Urinary bladder (tissue), 4 donors: ENCODE results near the gene BABAM1. TPM values are rescaled to one million over a fixed set of nuclear protein-coding genes. Genes with fewer than 3 reads are reported as not detected.

ENCODE experiments used
- DNase-seq: peaks from one replicate; pipeline ENCODE4 v3.0.0-alpha.2; 2015; ENCODE audit errors: extremely low spot score
- H3K27ac ChIP-seq: one replicate; pipeline ENCODE4 v1.5.1; 2013; ENCODE audit warnings: low read depth, mild to moderate bottlenecking, moderate library complexity
- H3K36me3 ChIP-seq: one replicate; pipeline ENCODE4 v1.6.1; 2013; ENCODE audit warnings: mild to moderate bottlenecking, moderate library complexity; ENCODE audit not compliant: insufficient read depth
- H3K4me1 ChIP-seq: one replicate; pipeline ENCODE4 v1.6.1; 2013; ENCODE audit warnings: mild to moderate bottlenecking, moderate library complexity; ENCODE audit not compliant: insufficient read depth
- H3K4me3 ChIP-seq: one replicate; pipeline ENCODE4 v1.5.1; 2013; ENCODE audit warnings: low read depth, low read length
- WGBS: extraction: QIAGEN DNeasy Blood & Tissue Kit; methylation state at CpG from one replicate; pipeline ENCODE4 v1.1.7; 2013; 5-methylcytosine and 5-hydroxymethylcytosine counted together
- polyA plus RNA-seq: library from polyadenylated mRNA; stranded (reverse); fragments of 200-250 nt; gene quantifications from one replicate; pipeline ENCODE4 v1.2.3, GENCODE V29; 2013
- total RNA-seq: library from RNA; depleted of rRNA; stranded (reverse); fragments of >200 nt; gene quantifications from one replicate; pipeline ENCODE4 v1.2.3, GENCODE V29; 2014
- donor health status: healthy with polysubstance abuse.
- donor health status: healthy.

The BABAM1 gene
- total and polyA plus RNA-seq, 2 donors = 46.2 to 78.2 TPM

DNA sequence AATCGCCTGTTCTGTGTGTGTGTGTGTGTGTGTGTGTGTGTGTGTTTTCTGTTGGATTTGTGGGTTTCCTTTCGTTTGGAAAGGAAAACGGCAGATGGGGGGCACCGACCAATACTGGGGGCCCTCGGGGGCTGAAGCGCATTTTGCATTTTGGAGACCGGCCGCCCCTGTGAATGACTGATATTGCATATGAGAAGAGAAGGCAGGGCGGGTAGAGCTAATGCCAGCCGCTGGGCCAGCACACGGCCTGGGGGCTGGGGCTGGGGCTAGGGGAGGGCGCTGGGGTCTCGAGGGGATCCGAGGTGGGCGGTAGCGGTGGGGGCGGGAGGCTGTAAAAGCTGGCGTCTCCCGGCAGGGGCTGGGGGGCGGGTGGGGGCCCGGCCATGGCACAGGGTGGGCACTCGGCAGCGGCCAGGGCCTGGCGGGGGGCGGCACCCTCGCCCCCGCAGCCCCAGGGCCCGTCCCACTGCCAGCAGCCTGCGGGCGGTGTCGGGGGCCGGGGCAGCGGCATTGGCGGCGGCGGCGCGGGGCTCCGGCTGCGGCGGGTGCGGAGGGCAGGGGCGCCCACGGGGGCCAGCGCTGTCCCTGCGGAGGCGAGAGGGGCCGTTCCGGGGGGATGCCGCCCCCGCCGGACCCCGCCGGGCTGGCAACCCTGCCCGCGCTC is 56.2 kb downstream of the BABAM1 start:
- no peak overlapping the region for H3K4me3 ChIP-seq
- no peak for DNase-seq
- peaks cover 5% of the 10 kb centered on the region for H3K36me3 ChIP-seq
- H3K4me1 ChIP-seq = peaks cover 2% of the 10 kb centered on the region
- no peak overlapping the region for H3K27ac ChIP-seq
- WGBS = 31% methylated on average over 56 of the region's 56 CpGs

DNA sequence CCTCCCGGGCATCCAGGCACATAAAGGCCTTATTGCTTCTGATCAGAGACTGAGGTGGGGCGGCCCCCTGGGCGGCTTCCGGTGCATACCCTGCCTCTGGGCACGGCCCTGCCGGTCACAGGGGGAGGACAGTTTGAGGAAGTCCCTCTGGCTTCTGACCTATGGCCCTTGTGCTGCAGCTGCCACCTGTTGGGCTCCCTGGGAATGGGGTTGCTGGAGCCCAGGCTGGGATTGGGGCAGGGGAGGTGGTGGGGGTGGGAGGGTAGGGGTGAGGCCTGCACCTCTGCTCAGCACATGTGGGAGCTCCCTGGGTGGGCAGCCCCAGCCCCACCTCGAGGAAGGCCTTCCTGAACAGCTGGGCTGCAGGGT is 56.7 kb downstream of the BABAM1 start:
- Histone ChIP-seq H3K27ac (no peak overlapping the region), H3K4me1 (peaks cover 2% of the 10 kb centered on the region), H3K4me3 (no peak overlapping the region), H3K36me3 (peaks cover 5% of the 10 kb centered on the region)
- WGBS = 48% methylated on average over 7 of the region's 7 CpGs
- no peak for DNase-seq

DNA sequence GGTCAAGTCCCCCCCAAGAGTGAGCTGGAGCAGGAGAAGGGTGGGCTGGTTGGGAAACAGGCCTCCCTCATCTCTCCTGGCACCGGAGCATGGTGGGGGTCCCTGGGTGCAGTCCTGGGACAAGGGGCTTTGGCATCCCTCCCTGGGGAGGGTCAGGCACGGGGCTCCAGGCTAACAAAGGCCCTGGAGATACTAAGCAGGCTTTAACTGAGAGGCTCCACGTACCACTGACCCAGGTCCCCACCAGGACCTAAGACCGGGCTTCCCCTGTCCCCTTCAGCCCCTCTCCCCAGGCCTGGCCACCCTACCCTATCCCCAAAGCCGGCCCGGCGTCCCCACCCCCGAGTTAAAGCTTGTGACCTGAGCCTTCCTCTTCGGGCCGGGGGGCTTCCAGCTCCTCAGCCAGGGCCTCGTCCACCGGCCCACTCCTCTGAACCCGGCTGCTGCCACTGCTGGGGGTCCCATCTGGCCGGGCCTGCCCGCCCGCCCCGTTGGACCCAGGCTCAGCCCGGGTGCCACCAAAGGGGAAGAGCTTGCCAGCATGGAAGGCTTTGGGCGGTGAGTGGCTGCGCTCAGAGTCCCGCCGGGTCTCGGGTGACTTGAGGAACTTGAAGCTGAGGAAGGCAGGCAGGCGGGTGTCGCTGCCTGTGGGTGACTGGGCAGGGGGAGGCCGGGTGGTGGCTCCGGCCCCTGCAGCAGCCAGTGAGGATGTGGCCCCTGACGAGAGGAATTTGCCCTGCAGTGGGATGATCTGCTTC is 57.3 kb downstream of the BABAM1 start:
- H3K4me3 ChIP-seq = no peak overlapping the region
- WGBS = 93% methylated on average over 28 of the region's 28 CpGs
- no peak for DNase-seq
- H3K4me1 ChIP-seq = peaks cover 2% of the 10 kb centered on the region
- H3K27ac ChIP-seq = no peak overlapping the region
- H3K36me3 ChIP-seq = peaks cover 5% of the 10 kb centered on the region

DNA sequence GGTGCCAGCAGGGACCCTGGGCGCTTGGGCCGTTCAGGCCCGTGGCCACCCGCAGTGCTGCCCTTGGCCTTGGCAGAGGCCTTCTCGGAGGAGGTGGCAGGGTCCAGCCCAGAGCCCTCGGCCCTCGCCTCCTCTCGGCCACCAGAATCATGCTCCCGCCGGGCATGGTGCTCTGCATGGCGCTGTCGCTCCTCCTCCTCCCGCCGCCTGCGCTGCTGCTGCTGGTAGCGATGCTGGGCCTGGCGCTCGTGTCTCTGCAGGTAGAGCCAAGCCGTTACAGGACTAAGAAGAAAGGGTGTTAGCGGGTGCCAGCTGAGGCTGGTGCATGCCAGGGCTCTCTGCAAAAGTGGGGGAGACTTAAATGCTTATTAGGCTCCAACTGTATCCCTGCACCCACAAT is 57.9 kb downstream of the BABAM1 start:
- 97% methylated on average over 20 of the region's 20 CpGs for WGBS
- Histone ChIP-seq H3K36me3 (peaks cover 5% of the 10 kb centered on the region), H3K4me1 (peaks cover 2% of the 10 kb centered on the region), H3K27ac (no peak overlapping the region), H3K4me3 (no peak overlapping the region)
- DNase-seq = no peak

DNA sequence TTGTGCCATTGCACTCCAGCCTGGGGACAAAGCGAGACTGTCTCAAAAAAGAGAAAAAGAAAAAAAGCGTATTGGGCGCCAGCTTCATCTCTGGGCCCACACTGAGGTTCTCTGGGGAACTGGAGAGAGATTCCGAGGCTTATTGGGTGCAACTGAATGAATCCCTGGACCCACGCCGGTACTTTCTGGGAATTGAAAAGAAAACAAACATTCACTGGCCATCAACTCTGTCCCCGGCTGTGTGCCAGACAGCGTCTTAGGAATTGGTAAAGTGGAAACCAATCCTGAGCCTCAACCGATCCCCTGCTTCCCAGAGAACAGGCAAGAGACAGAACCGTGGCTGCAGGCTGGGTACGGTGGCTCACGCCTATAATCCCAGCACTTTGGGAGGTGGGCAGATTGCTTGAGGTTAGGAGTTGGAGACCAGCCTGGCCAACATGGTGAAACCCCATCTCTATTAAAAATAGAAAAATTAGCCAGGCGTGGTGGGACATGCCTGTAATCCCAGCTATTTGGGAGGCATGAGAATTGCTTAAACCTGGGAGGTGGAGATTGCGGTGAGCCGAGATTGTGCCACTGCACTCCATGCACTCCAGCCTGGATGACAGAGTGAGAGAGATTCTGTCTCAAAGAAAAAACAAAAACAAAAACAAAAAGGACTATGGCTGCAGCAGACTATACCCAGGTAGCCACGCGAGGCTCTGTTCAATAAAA is 58.8 kb downstream of the BABAM1 start:
- no peak overlapping the region for H3K4me3 ChIP-seq
- no peak for DNase-seq
- H3K36me3 ChIP-seq = peaks cover 5% of the 10 kb centered on the region
- no peak overlapping the region for H3K27ac ChIP-seq
- peaks cover 2% of the 10 kb centered on the region for H3K4me1 ChIP-seq
- 88% methylated on average over 17 of the region's 17 CpGs for WGBS

DNA sequence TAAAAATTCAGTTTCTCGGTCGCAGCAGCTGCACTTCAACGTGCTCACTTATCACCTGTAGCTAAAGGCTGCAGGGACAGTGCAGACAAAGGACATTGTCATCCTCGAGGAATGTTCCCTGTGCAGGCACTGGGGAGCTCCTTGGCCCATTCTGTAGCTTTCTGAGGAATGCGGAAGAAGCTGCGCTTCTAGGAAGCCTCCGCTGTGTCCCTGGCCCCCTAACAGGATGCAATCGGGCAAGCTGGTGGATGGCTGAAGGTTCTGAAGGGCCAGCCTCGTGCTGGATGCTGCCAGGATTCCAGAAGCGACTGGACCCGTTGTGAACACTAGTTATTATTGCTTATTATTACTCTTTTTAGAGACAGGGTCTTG is 59.3 kb downstream of the BABAM1 start:
- WGBS = 80% methylated on average over 11 of the region's 11 CpGs
- no peak for DNase-seq
- no peak overlapping the region for H3K27ac ChIP-seq
- H3K4me1 ChIP-seq = peaks cover 2% of the 10 kb centered on the region
- H3K36me3 ChIP-seq = peaks cover 3% of the 10 kb centered on the region
- H3K4me3 ChIP-seq = no peak overlapping the region

DNA sequence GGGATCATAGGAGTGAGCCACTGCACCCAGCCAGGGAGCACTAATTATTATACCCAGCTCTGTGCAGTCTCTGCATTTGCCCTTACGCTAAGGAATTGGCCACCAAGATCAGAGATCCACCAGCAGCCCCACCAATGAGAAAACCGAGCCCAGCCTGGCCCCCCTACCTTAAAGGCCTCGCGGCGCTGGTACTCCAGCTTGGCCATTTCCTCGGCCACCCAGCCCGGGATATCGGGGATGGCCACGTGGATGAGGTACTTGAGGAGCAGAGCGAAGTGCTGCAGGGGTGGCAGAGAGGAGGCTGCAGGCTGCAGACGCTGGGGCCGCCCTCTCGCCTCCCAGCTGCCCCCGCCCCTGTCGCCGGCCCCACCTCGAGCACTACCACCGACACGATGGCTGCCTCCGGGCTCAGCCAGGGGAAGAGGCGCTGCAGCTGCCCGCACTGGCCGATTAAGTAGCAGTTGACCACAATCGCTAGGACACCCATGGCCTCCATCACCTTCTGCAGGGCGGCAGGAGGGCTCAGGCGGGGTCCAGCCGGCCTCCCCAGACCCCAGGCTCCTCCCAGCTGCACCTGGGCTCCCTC is 59.9 kb downstream of the BABAM1 start:
- 89% methylated on average over 27 of the region's 27 CpGs for WGBS

DNA sequence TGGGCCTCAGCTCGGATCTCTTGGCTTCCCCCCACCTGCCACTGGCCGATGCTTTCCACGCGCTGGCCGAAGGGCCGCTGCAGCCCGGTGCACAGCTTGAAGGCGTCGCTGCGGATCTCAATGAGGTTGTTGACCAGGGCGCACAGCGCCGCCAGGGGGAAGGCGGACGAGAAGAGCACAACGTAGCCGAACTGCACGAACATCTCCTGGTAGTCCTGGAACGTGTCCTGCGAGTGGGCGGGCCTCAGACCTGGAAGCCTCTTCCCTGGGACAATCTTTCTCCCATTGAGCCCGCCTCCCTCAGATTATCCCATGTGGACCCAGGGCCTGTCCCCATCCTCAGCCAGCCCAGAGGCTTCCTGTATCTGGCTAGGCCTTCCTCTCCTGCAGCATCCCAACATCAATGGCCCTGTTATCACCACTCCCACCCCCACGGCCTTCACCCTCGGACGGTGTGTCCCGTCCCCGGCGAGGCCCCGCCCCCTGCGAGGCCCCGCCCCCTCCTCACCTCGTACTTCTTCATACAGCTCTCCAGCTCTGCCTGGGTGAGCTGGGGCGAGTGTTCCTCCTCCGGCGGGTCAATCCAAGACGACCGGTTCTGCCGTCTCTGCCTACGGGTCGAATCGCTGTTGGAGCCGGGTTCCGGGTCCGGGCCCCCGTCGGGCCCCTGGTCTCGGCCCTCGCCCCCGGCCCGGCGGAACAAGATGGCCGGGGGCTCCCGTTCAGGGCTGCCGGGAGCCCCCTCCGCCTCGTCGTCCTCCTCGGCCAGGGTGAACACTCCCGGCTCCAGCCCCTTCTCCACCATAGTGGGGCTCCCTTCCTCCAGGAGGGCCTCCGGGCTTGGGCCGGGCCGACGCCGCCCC is 60.6 kb downstream of the BABAM1 start:
- Histone ChIP-seq H3K36me3 (no peaks in the 10 kb centered on the region), H3K4me1 (peaks cover 2% of the 10 kb centered on the region), H3K4me3 (peak overlapping the region; percentile 30), H3K27ac (no peak overlapping the region)
- peak; percentile 52 for DNase-seq
- 26% methylated on average over 64 of the region's 64 CpGs for WGBS

More for the DNA sequence above, 59.9 kb downstream of the BABAM1 start:
- Histone ChIP-seq H3K27ac (no peak overlapping the region), H3K4me3 (no peak overlapping the region), H3K4me1 (peaks cover 2% of the 10 kb centered on the region), H3K36me3 (no peaks in the 10 kb centered on the region)
- DNase-seq = no peak

Other genes with a start within 250 kb of the BABAM1 start
- 11.3 TPM for gene CPAMD8, start 240.6 kb upstream of the BABAM1 start, total RNA-seq
- gene CPAMD8, start 240.6 kb upstream of the BABAM1 start, polyA plus RNA-seq = 4.5 TPM
- 2.3 TPM for gene HAUS8, start 192.0 kb upstream of the BABAM1 start, total RNA-seq
- gene HAUS8, start 192.0 kb upstream of the BABAM1 start, polyA plus RNA-seq = 6.0 TPM
- 24.0 TPM for gene MYO9B, start 191.7 kb upstream of the BABAM1 start, total RNA-seq
- 55.2 TPM for gene MYO9B, start 191.7 kb upstream of the BABAM1 start, polyA plus RNA-seq
- gene USE1, start 52.1 kb upstream of the BABAM1 start, total RNA-seq = 10.9 TPM
- gene USE1, start 52.1 kb upstream of the BABAM1 start, polyA plus RNA-seq = 39.8 TPM
- gene OCEL1, start 41.2 kb upstream of the BABAM1 start, total RNA-seq = 5.8 TPM
- gene OCEL1, start 41.2 kb upstream of the BABAM1 start, polyA plus RNA-seq = 28.4 TPM
- 19.9 TPM for gene NR2F6, start 21.5 kb upstream of the BABAM1 start, total RNA-seq
- 36.8 TPM for gene NR2F6, start 21.5 kb upstream of the BABAM1 start, polyA plus RNA-seq
- 6.0 TPM for gene USHBP1, start 2.7 kb upstream of the BABAM1 start, total RNA-seq
- 6.6 TPM for gene USHBP1, start 2.7 kb upstream of the BABAM1 start, polyA plus RNA-seq
- gene ANKLE1, start 14.5 kb downstream of the BABAM1 start, total RNA-seq = 0.26 TPM
- 0.66 TPM for gene ANKLE1, start 14.5 kb downstream of the BABAM1 start, polyA plus RNA-seq
- 6.8 TPM for gene ABHD8, start 36.0 kb downstream of the BABAM1 start, total RNA-seq
- 20.0 TPM for gene ABHD8, start 36.0 kb downstream of the BABAM1 start, polyA plus RNA-seq
- gene MRPL34, start 38.4 kb downstream of the BABAM1 start, total RNA-seq = 6.1 TPM
- 146 TPM for gene MRPL34, start 38.4 kb downstream of the BABAM1 start, polyA plus RNA-seq
- gene DDA1, start 42.1 kb downstream of the BABAM1 start, total RNA-seq = 8.0 TPM
- gene DDA1, start 42.1 kb downstream of the BABAM1 start, polyA plus RNA-seq = 66.1 TPM
- gene ANO8, start 67.4 kb downstream of the BABAM1 start, total RNA-seq = 4.1 TPM
- gene ANO8, start 67.4 kb downstream of the BABAM1 start, polyA plus RNA-seq = 5.8 TPM
- 11.2 TPM for gene GTPBP3, start 70.1 kb downstream of the BABAM1 start, total RNA-seq
- gene GTPBP3, start 70.1 kb downstream of the BABAM1 start, polyA plus RNA-seq = 15.9 TPM
- 23.6 TPM for gene PLVAP, start 109.9 kb downstream of the BABAM1 start, total RNA-seq
- gene PLVAP, start 109.9 kb downstream of the BABAM1 start, polyA plus RNA-seq = 289 TPM
- not detected for gene CCDC194, start 126.8 kb downstream of the BABAM1 start, total RNA-seq
- gene CCDC194, start 126.8 kb downstream of the BABAM1 start, polyA plus RNA-seq = not detected
- 11.5 TPM for gene BST2, start 138.2 kb downstream of the BABAM1 start, total RNA-seq
- gene BST2, start 138.2 kb downstream of the BABAM1 start, polyA plus RNA-seq = 103 TPM
- gene MVB12A, start 152.6 kb downstream of the BABAM1 start, total RNA-seq = 25.7 TPM
- gene MVB12A, start 152.6 kb downstream of the BABAM1 start, polyA plus RNA-seq = 66.4 TPM
- gene TMEM221, start 181.2 kb downstream of the BABAM1 start, total RNA-seq = 0.53 TPM
- gene TMEM221, start 181.2 kb downstream of the BABAM1 start, polyA plus RNA-seq = 0.82 TPM
- gene NXNL1, start 193.5 kb downstream of the BABAM1 start, total RNA-seq = not detected
- not detected for gene NXNL1, start 193.5 kb downstream of the BABAM1 start, polyA plus RNA-seq
- 14.8 TPM for gene SLC27A1, start 203.1 kb downstream of the BABAM1 start, total RNA-seq
- 21.1 TPM for gene SLC27A1, start 203.1 kb downstream of the BABAM1 start, polyA plus RNA-seq
- 27.2 TPM for gene PGLS, start 244.2 kb downstream of the BABAM1 start, total RNA-seq
- gene PGLS, start 244.2 kb downstream of the BABAM1 start, polyA plus RNA-seq = 82.8 TPM